Ascending aorta (tissue), 2 donors: ENCODE measurements around the gene NOS1AP. TPM values are rescaled to one million over a fixed set of nuclear protein-coding genes. Genes with fewer than 3 reads are reported as not detected.

Source experiments
- DNase-seq, 2 donors: peaks; one replicate each; pipeline ENCODE4 v3.0.0-alpha.2; 2019; ENCODE audit warnings: low spot score in 2 of 2
- H3K27ac ChIP-seq, 2 donors: fragments of 200-600 bp; sonication (generic); one replicate each; pipeline ENCODE4 v1.5.1; 2016 to 2017; ENCODE audit warnings: mild to moderate bottlenecking in 1 of 2
- H3K27me3 ChIP-seq: fragments of 200-600 bp; sonication (generic); one replicate; pipeline ENCODE4 v1.5.1; 2017
- H3K36me3 ChIP-seq, 2 donors: fragments of 200-600 bp; sonication (generic); one replicate each; pipeline ENCODE4 v1.5.1; 2016
- H3K4me1 ChIP-seq, 2 donors: fragments of 200-600 bp; sonication (generic); one replicate each; pipeline ENCODE4 v1.5.1; 2016 to 2017; ENCODE audit warnings: mild to moderate bottlenecking in 1 of 2
- H3K4me3 ChIP-seq, 2 donors: fragments of 200-600 bp; sonication (generic); one replicate each; pipeline ENCODE4 v1.5.1; 2016 to 2017; ENCODE audit warnings: mild to moderate bottlenecking in 1 of 2
- H3K9me3 ChIP-seq, 2 donors: fragments of 200-600 bp; sonication (generic); one replicate each; pipeline ENCODE4 v1.5.1; 2016
- CTCF ChIP-seq, 3 experiments: fragments of 200-600 bp in 2 of 3; fragments of 450-650 bp in 1 of 3; sonication (generic) in 2 of 3; IDR thresholded peaks; one replicate each; pipeline ENCODE4 v1.5.1; 2016 to 2019; ENCODE audit warnings: antibody characterized with exemption in 3 of 3, mild to moderate bottlenecking in 1 of 3, moderate library complexity in 1 of 3
- intact Hi-C: fragments of 100-400 bp; cut with DNase I; formaldehyde crosslinking; loops from one replicate; pipeline ENCODE4 v1.15.1; 2023
- total RNA-seq: library from RNA; depleted of rRNA; stranded (reverse); fragments of >200 nt; gene quantifications from one replicate; pipeline ENCODE4 v1.1.0, GENCODE V29; 2016

NOS1AP gene
- total RNA-seq, 1 donor from 2014 or later = 5.0 TPM

- Histone ChIP-seq H3K27ac (no peak overlapping the region), H3K4me1 (no peaks in the 10 kb centered on the region), H3K36me3 (no peaks in the 10 kb centered on the region), H3K27me3 (no peaks in the 10 kb centered on the region), H3K9me3 (no peaks in the 10 kb centered on the region), H3K4me3 (no peak overlapping the region)
- no peak for TF ChIP-seq CTCF (IDR thresholded peaks at IDR 0.05)
- intact Hi-C loops = loop anchor here (1.0 kb wide), 1 partner anchor 219 kb away; no protein-coding TSS in a partner anchor
- no peak for DNase-seq
These were observed 206.2 kb downstream of the NOS1AP start for GRCh38 chr1:162275622-162276175.

DNA sequence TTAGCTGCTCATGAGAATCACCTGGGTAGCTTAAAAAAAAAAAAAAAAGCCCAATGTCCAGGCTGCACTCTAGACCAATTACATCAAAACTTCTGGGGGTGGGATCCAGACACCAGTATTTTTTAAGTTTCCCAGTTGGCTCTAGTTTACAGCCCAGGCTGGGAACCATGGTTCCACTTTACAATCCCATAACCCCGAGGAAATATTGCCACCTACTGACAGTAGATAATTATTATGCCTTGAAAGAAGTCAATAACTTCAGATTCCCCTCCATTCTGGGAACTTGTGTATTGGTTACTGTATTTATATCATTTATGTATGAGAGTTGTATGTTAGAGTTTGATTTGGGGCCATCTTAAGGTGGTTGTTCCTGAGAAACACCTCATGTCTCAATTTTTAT lies 207.0 kb downstream of the NOS1AP start:
- TF ChIP-seq CTCF (IDR thresholded peaks at IDR 0.05) = peak in 1 of 3 experiments; percentile 44
- DNase-seq = no peak
- H3K4me1 ChIP-seq = no peaks in the 10 kb centered on the region
- H3K27ac ChIP-seq = no peak overlapping the region
- H3K9me3 ChIP-seq = no peaks in the 10 kb centered on the region
- H3K36me3 ChIP-seq = no peaks in the 10 kb centered on the region
- intact Hi-C loops = loop anchor here (1.0 kb wide), 1 partner anchor 220 kb away; no protein-coding TSS in a partner anchor
- no peak overlapping the region for H3K4me3 ChIP-seq
- no peaks in the 10 kb centered on the region for H3K27me3 ChIP-seq

DNA sequence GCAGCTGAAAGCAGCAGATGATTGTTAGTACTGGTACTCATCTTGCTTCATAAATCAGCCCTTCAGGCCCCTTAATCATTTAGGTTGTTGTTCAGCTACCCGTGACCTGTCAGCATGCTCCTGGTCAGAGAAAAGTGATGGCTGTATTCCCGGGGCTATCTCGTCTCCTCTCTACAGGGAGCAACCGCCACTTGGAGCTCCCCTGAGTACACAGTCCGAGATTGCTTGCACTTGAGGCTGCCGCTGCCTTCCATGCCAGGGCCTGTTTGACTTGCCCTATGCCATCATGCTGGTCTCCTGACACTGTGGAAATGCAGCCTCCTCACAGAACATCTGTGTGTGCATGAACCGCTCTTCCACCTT lies 209.6 kb downstream of the NOS1AP start:
- intact Hi-C loops = no loop called here
- peaks cover 0 to 7% of the 10 kb centered on the region in 2 donors for H3K4me1 ChIP-seq
- H3K36me3 ChIP-seq = no peaks in the 10 kb centered on the region
- H3K4me3 ChIP-seq = no peak overlapping the region
- H3K9me3 ChIP-seq = no peaks in the 10 kb centered on the region
- no peak for TF ChIP-seq CTCF (IDR thresholded peaks at IDR 0.05)
- no peaks in the 10 kb centered on the region for H3K27me3 ChIP-seq
- DNase-seq = no peak
- H3K27ac ChIP-seq = no peak overlapping the region

DNA sequence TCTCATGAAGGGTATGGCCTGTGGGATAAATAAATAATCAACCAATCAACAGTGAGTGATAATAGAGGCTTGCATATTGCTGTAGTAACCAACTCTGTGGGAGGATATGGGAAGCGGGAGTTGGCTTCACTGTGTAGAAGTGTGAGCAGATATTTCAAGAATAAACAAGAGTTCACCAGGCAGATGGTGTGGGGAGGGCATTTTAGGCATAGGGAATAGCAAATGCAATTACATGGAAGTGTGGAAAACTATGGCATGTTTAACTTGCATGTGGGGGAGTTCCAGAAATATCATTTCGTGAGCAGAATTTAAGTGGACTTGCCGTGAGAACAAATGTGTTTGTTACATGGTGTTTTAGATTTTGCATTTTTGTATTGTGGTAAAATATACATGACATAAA lies 211.9 kb downstream of the NOS1AP start:
- TF ChIP-seq CTCF (IDR thresholded peaks at IDR 0.05) = no peak
- Histone ChIP-seq H3K4me3 (no peak overlapping the region), H3K36me3 (no peaks in the 10 kb centered on the region), H3K27me3 (no peaks in the 10 kb centered on the region), H3K9me3 (no peaks in the 10 kb centered on the region), H3K27ac (no peak overlapping the region), H3K4me1 (peaks cover 9 to 22% of the 10 kb centered on the region in 2 donors)
- DNase-seq = no peak
- intact Hi-C loops = no loop called here

- H3K4me1 ChIP-seq = peaks cover 9 to 22% of the 10 kb centered on the region in 2 donors
- H3K4me3 ChIP-seq = no peak overlapping the region
- intact Hi-C loops = no loop called here
- TF ChIP-seq CTCF (IDR thresholded peaks at IDR 0.05) = no peak
- H3K9me3 ChIP-seq = no peaks in the 10 kb centered on the region
- H3K27me3 ChIP-seq = no peaks in the 10 kb centered on the region
- H3K27ac ChIP-seq = peak overlapping the region; percentile 25 to 50
- DNase-seq = no peak
- H3K36me3 ChIP-seq = no peaks in the 10 kb centered on the region
These were observed 214.2 kb downstream of the NOS1AP start for GRCh38 chr1:162283657-162284056.
